HepG2 (cell line): ENCODE data around the gene NIPAL3. TPM values are rescaled to one million over a fixed set of nuclear protein-coding genes. Genes with fewer than 3 reads are reported as not detected.

ENCODE experiments used
- CEBPG ChIP-seq: IDR thresholded peaks from 2 replicates; pipeline ENCODE4 v1.6.1; 2016
- HES4 ChIP-seq: sonication (generic); formaldehyde crosslinking; IDR thresholded peaks from 2 replicates; pipeline ENCODE4 v1.9.0; 2021; ENCODE audit warnings: mild to moderate bottlenecking, missing genetic modification reagents, borderline replicate concordance
- JARID2 ChIP-seq: sonication (generic); formaldehyde crosslinking; IDR thresholded peaks from 2 replicates; pipeline ENCODE4 v1.8.1; 2023; ENCODE audit warnings: missing genetic modification reagents, inconsistent platforms; ENCODE audit not compliant: insufficient replicate concordance
- KLF13 ChIP-seq: sonication (generic); formaldehyde crosslinking; IDR thresholded peaks from 2 replicates; pipeline ENCODE4 v1.4.0; 2020; ENCODE audit warnings: mild to moderate bottlenecking, missing genetic modification reagents
- MEIS1 ChIP-seq: sonication (generic); formaldehyde crosslinking; IDR thresholded peaks from 2 replicates; pipeline ENCODE4 v1.9.0; 2021; ENCODE audit warnings: mild to moderate bottlenecking, missing genetic modification reagents, moderate library complexity, borderline replicate concordance
- NFYB ChIP-seq: sonication (generic); formaldehyde crosslinking; IDR thresholded peaks from 2 replicates; pipeline ENCODE4 v1.4.0; 2020; ENCODE audit warnings: missing genetic modification reagents
- PREB ChIP-seq: sonication (generic); formaldehyde crosslinking; IDR thresholded peaks from 2 replicates; pipeline ENCODE4 v1.4.0; 2020; ENCODE audit warnings: missing genetic modification reagents
- RBFOX2 ChIP-seq: fragments of 200-400 bp; formaldehyde crosslinking; IDR thresholded peaks from 2 replicates; pipeline ENCODE4 v1.6.1; 2017; ENCODE audit warnings: low read depth, mild to moderate bottlenecking, low read length
- RXRB ChIP-seq: IDR thresholded peaks from 2 replicates; pipeline ENCODE4 v1.6.1; 2016; ENCODE audit warnings: borderline replicate concordance, missing genetic modification reagents, missing compliant biosample characterization
- ZC3H4 ChIP-seq: sonication (generic); formaldehyde crosslinking; IDR thresholded peaks from 2 replicates; pipeline ENCODE4 v1.4.0; 2020; ENCODE audit warnings: missing genetic modification reagents, borderline replicate concordance
- ZKSCAN1 ChIP-seq: fragments of 150-350 bp; IDR thresholded peaks from 2 replicates; pipeline ENCODE4 v1.6.1; 2014; ENCODE audit warnings: low read length
- ZNF513 ChIP-seq: sonication (generic); formaldehyde crosslinking; conservative IDR thresholded peaks from 2 replicates; pipeline ENCODE4 v1.5.0; 2020; ENCODE audit warnings: missing genetic modification reagents
- ZNF569 ChIP-seq: sonication (generic); formaldehyde crosslinking; IDR thresholded peaks from 2 replicates; pipeline ENCODE4 v1.5.0; 2020; ENCODE audit warnings: mild to moderate bottlenecking, missing genetic modification reagents, moderate library complexity, borderline replicate concordance
- ZNF761 ChIP-seq: sonication (generic); formaldehyde crosslinking; conservative IDR thresholded peaks from 2 replicates; pipeline ENCODE4 v1.4.0; 2020; ENCODE audit warnings: mild to moderate bottlenecking, missing genetic modification reagents
- polyA plus RNA-seq, 8 experiments: library from polyadenylated mRNA; depleted of rRNA in 3 of 8; stranded (reverse) in 7 of 8; unstranded in 1 of 8; fragments of >200 nt; fragmentation: Illumina TruSeq in 4 of 8; extraction: Trizol in 4 of 8; gene quantifications; 2 replicates each; pipeline versions ENCODE4 v1.2.1 to v1.2.3, GENCODE V29; 2011 to 2016; ENCODE audit warnings: low read depth in 4 of 8, missing spikeins in 1 of 8, mixed read lengths in 1 of 8; ENCODE audit not compliant: insufficient read depth in 1 of 8
- total RNA-seq, 5 experiments: library from RNA; depleted of rRNA; stranded (reverse); fragments of >200 nt; fragmentation: Illumina TruSeq; extraction: Trizol; gene quantifications; 2 replicates each; pipeline ENCODE4 v1.2.3, GENCODE V29; 2016; ENCODE audit warnings: low read depth in 1 of 5
- TF ChIP-seq, protein P1 (sequence below): sonication (generic); formaldehyde crosslinking; IDR thresholded peaks from 2 replicates; pipeline ENCODE4 v1.4.0; 2020; ENCODE audit warnings: missing genetic modification reagents, borderline replicate concordance
- TF ChIP-seq, protein P2 (sequence below), 2 experiments: sonication (generic) in 1 of 2; formaldehyde crosslinking in 1 of 2; IDR thresholded peaks; 2 replicates each; pipeline versions ENCODE4 v1.4.0 to v1.6.1; 2016 to 2020; ENCODE audit warnings: borderline replicate concordance in 1 of 2, low read depth in 1 of 2, mild to moderate bottlenecking in 1 of 2, missing genetic modification reagents in 1 of 2

Gene NIPAL3
- total and polyA plus RNA-seq, 2 of the 13 experiments (the other 11 are each of a cell fraction or from before 2014, with no cell fraction given), result 5.6 to 8.6 TPM

- TF ChIP-seq, protein P1, sequence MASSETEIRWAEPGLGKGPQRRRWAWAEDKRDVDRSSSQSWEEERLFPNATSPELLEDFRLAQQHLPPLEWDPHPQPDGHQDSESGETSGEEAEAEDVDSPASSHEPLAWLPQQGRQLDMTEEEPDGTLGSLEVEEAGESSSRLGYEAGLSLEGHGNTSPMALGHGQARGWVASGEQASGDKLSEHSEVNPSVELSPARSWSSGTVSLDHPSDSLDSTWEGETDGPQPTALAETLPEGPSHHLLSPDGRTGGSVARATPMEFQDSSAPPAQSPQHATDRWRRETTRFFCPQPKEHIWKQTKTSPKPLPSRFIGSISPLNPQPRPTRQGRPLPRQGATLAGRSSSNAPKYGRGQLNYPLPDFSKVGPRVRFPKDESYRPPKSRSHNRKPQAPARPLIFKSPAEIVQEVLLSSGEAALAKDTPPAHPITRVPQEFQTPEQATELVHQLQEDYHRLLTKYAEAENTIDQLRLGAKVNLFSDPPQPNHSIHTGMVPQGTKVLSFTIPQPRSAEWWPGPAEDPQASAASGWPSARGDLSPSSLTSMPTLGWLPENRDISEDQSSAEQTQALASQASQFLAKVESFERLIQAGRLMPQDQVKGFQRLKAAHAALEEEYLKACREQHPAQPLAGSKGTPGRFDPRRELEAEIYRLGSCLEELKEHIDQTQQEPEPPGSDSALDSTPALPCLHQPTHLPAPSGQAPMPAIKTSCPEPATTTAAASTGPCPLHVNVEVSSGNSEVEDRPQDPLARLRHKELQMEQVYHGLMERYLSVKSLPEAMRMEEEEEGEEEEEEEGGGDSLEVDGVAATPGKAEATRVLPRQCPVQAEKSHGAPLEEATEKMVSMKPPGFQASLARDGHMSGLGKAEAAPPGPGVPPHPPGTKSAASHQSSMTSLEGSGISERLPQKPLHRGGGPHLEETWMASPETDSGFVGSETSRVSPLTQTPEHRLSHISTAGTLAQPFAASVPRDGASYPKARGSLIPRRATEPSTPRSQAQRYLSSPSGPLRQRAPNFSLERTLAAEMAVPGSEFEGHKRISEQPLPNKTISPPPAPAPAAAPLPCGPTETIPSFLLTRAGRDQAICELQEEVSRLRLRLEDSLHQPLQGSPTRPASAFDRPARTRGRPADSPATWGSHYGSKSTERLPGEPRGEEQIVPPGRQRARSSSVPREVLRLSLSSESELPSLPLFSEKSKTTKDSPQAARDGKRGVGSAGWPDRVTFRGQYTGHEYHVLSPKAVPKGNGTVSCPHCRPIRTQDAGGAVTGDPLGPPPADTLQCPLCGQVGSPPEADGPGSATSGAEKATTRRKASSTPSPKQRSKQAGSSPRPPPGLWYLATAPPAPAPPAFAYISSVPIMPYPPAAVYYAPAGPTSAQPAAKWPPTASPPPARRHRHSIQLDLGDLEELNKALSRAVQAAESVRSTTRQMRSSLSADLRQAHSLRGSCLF (CRISPR knock-in tag), result no peak
- TF ChIP-seq KLF13, result no peak
- TF ChIP-seq NFYB (CRISPR knock-in tag), result peak; percentile 30
- TF ChIP-seq, protein P2, sequence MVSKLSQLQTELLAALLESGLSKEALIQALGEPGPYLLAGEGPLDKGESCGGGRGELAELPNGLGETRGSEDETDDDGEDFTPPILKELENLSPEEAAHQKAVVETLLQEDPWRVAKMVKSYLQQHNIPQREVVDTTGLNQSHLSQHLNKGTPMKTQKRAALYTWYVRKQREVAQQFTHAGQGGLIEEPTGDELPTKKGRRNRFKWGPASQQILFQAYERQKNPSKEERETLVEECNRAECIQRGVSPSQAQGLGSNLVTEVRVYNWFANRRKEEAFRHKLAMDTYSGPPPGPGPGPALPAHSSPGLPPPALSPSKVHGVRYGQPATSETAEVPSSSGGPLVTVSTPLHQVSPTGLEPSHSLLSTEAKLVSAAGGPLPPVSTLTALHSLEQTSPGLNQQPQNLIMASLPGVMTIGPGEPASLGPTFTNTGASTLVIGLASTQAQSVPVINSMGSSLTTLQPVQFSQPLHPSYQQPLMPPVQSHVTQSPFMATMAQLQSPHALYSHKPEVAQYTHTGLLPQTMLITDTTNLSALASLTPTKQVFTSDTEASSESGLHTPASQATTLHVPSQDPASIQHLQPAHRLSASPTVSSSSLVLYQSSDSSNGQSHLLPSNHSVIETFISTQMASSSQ (IDR thresholded peaks at IDR 0.05; ENCODE audit: low read depth), result no peak
- TF ChIP-seq, protein P2 (CRISPR knock-in tag; IDR thresholded peaks at IDR 0.05; ENCODE audit: borderline replicate concordance), result no peak
- no peak for TF ChIP-seq ZKSCAN1
- TF ChIP-seq JARID2 (CRISPR knock-in tag), result no peak
- TF ChIP-seq RXRB (CRISPR knock-in tag), result peak; percentile 94
- no peak for TF ChIP-seq ZNF569 (CRISPR knock-in tag)
- no peak for TF ChIP-seq PREB
- TF ChIP-seq ZNF761 (CRISPR knock-in tag), result no peak; the same call in 1 of the 2 replicates
- no peak for TF ChIP-seq ZNF513
- no peak for TF ChIP-seq CEBPG
- TF ChIP-seq RBFOX2, result peak; percentile 20; the same call in 1 of the 2 replicates
- TF ChIP-seq HES4 (CRISPR knock-in tag), result no peak
- TF ChIP-seq ZC3H4 (CRISPR knock-in tag), result no peak
- TF ChIP-seq MEIS1, result no peak
Measured at GRCh38 chr1:24502065-24502708, 86.6 kb downstream of the NIPAL3 start (continued).
